Glomerular visceral epithelial cell (primary cell): Measurements from ENCODE around the gene BACE1.
"Not testable (repeated sequence)": the region's sequence is repeated elsewhere in the genome, so short reads cannot be mapped to it uniquely, and the experiment has no call there.

Experiments used
- DNase-seq: peaks from one replicate; pipeline ENCODE4 v3.0.0-alpha.2; 2016; ENCODE audit errors: extremely low spot score

BACE1 gene

GRCh38 chr11:117316197-117316961, at the start of gene BACE1:
Gene BACE1 (minus strand): TSS chr11:117316256. CDS start chr11:117315795, 461 bp downstream.
- peak; percentile 86 for DNase-seq

GRCh38 chr11:117361432-117361831, 45.4 kb upstream of the BACE1 start:
- DNase-seq: no peak

- DNase-seq: peak; percentile 27
These were observed 40.3 kb upstream of the BACE1 start for GRCh38 chr11:117356126-117356890.

- DNase-seq: no peak
These were observed 38.5 kb upstream of the BACE1 start for GRCh38 chr11:117354550-117354949.

GRCh38 chr11:117345039-117345438, 29.0 kb upstream of the BACE1 start:
- no peak for DNase-seq

GRCh38 chr11:117337076-117337475, 21.0 kb upstream of the BACE1 start:
- DNase-seq: no peak

GRCh38 chr11:117335399-117335798, 19.3 kb upstream of the BACE1 start:
- no peak for DNase-seq

GRCh38 chr11:117334896-117335295, 18.8 kb upstream of the BACE1 start:
- no peak for DNase-seq

GRCh38 chr11:117333917-117334316, 17.9 kb upstream of the BACE1 start:
- no peak for DNase-seq

- no peak for DNase-seq
These were observed 16.8 kb upstream of the BACE1 start for GRCh38 chr11:117332843-117333242.

- DNase-seq: peak; percentile 23
These were observed 12.4 kb upstream of the BACE1 start for GRCh38 chr11:117328375-117329010.

GRCh38 chr11:117327567-117328374, 11.7 kb upstream of the BACE1 start, which contains the start of gene CEP164:
Gene CEP164 (plus strand): TSS chr11:117327854. CDS start chr11:117338587, 10,733 bp downstream.
- peak; percentile 95 for DNase-seq

GRCh38 chr11:117327255-117327566, 11.2 kb upstream of the BACE1 start:
- DNase-seq: not testable (repeated sequence)

GRCh38 chr11:117319214-117319840, 3.3 kb upstream of the BACE1 start:
- no peak for DNase-seq

GRCh38 chr11:117318738-117319137, 2.7 kb upstream of the BACE1 start:
- DNase-seq: no peak

- peak; percentile 9 for DNase-seq
These were observed 515 bp downstream of the BACE1 start for GRCh38 chr11:117315285-117316196.

- DNase-seq: no peak
These were observed 1.2 kb downstream of the BACE1 start for GRCh38 chr11:117314840-117315239.

GRCh38 chr11:117313828-117314768, 2.0 kb downstream of the BACE1 start:
- no peak for DNase-seq

- no peak for DNase-seq
These were observed 3.0 kb downstream of the BACE1 start for GRCh38 chr11:117313091-117313490.
